NCI-H2029 treated with DMSO at 0.1 percent for 48 hours (cell line): ENCODE data around the gene RPL18.
"Not testable (repeated sequence)": the region's sequence is repeated elsewhere in the genome, so short reads cannot be mapped to it uniquely, and the experiment has no call there.

Source experiments
- DNase-seq: peaks from one replicate; lab custom pipeline; 2025; lab: John Stamatoyannopoulos, UW

The RPL18 gene

DNA sequence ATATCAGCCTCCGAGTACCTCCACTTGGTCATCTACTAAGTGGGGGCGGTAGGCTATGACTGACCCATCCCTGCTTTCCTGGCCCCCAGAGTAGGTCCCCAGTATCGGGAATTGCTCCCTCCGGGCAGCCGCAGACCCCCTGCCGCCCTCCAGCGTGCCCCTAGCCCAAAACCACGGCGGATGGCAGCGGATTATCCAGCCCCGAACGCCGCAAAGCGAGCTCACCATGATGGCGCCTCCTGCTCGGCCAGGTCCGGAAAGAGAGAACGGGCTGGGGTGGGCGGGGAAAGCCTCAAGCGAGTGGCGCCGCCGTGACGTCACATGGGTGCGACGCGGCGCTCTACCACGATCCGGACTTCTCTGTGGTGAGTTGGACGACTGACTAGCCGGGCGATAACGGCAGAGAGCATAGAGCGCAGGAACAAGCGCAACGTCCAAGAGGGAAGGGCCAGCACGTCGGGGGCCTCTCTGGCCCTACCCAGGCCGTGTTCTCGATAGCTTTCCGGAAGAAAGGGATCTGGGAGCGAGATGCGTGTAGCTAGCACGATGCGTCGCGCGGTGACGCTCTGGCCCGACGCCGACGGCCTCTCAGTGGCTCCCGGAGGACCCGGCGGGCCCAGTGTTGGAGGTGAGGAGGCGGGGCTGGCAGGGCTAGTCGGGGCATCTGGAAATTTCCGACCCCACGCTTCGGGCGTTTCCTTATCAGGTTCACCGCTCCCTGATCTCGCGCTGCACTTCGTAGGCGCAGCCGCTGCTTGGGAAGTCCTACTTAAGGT lies at the start of gene RPL18, which contains the start of gene SPHK2:
Gene RPL18 (minus strand): TSS at position 263 of the 776 bp plus-strand sequence. CDS start 35 bp downstream, at position 228.
Gene SPHK2 (plus strand): TSS at position 591 of the 776 bp plus-strand sequence. CDS start 1,009 bp downstream, outside the sequence.
- peak; percentile 97 for DNase-seq

DNA sequence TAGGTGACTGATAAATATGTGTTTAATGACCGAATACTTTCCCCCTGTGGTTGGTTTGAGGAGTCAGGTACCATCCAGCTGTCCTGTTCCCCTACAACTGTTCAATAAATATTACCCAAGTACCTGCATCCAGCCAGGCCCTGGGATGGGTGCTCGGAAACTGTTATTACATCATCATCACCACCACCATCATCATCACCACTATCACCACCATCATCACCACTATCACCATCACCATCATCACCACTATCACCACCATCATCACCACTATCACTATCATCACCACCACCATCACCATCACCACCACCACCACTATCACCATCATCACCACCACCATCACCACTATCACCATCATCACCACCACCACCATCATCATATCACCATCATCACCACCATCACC lies 49.8 kb upstream of the RPL18 start:
- no peak for DNase-seq

DNA sequence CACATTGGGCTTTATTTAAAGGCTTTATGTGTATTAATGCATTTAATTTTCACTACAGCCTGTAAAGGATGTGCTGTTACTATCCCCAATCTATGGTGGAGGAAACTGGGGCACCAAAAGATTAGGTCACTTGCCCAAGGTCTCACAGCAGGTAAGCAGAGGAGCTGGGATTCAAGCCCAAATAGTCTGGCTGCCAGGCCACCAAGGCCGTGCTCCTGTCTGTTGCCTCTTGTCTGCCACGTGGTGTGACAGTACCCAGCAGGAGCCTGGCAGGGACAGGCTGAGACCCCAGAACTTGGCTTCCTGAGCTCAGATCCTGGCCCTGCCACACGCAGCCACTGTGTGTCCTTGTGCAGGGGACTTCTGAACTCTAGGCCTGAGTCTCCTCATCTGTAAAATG lies 49.4 kb upstream of the RPL18 start:
- DNase-seq, result no peak

DNA sequence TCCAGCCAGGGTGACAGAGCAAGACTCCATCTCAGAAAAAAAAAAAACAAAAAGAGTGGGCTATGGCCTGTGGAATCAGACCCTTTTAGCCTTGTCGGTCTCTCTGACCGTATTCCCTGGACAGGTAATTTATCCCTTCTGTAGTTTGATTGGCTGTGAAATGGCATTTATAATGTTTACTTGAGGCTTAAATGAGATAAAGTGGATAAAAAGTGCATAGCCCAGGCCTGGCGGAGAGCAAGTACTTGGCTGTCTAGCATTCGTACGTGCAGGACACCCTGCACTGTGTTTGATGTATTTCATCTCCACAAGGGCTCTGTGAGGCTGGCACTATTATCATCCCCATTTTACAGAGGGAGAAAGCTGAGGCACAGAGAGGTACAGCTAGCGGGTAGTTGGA lies 46.8 kb upstream of the RPL18 start:
- no peak for DNase-seq

DNA sequence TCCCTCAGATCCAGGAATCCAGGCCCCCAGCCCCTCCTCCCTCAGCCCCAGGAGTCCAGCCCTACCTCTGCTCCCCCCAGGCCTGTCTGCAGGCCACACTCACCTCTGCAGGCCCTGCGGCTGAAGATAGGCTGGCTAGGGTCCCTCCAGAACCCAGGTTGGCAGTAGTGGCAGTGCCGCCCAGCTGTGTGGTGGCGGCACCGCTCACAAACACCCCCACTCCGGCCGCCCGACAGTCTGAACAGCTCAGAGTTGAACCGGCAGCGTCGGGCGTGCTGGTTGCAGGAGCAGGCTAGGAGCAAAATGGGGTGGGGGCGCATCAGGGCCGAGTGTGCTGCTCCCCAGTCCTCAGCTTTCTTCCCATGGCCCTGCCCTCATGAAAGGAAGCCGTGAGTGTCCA lies 45.5 kb upstream of the RPL18 start:
- no peak for DNase-seq

DNA sequence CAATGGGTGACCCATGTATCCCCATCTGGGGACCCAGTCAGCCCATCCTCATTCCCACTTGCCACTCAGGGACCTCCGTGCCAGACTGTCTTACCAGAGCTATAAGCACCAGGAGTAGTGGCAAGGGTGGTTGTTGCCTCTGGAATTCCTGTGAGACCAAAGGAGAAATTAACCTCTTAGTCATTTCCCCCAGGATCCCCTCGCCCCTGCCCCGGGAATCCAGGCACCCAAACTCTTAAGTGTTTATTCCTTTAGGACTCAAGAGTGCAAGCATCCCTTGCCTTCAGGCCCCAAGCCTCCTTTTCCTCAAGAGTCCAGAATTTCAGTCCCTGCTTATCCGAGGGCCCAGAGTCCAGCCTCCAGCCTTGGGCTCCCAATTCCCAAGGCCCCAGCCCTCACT lies 44.7 kb upstream of the RPL18 start:
- DNase-seq, result no peak

DNA sequence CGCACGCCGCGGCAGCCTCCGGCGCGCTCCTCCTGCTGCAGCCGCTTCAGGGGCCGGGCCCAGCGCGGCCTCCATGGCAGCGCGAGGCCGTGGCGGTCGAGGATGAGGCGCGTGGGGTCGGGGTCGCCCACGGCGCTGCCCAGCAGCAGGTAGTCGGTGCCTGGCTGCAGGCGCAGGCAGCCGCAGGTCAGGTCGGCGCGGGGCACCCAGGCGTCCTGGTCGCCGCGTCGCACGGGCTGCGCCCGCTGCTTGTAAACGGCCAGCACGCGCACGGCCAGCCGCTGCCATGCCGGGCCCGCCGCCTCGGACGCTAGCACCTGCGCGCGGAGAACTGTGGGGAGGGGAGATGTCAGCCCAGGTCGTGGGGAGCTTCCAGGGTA lies 42.7 kb upstream of the RPL18 start:
- DNase-seq, result no peak

DNA sequence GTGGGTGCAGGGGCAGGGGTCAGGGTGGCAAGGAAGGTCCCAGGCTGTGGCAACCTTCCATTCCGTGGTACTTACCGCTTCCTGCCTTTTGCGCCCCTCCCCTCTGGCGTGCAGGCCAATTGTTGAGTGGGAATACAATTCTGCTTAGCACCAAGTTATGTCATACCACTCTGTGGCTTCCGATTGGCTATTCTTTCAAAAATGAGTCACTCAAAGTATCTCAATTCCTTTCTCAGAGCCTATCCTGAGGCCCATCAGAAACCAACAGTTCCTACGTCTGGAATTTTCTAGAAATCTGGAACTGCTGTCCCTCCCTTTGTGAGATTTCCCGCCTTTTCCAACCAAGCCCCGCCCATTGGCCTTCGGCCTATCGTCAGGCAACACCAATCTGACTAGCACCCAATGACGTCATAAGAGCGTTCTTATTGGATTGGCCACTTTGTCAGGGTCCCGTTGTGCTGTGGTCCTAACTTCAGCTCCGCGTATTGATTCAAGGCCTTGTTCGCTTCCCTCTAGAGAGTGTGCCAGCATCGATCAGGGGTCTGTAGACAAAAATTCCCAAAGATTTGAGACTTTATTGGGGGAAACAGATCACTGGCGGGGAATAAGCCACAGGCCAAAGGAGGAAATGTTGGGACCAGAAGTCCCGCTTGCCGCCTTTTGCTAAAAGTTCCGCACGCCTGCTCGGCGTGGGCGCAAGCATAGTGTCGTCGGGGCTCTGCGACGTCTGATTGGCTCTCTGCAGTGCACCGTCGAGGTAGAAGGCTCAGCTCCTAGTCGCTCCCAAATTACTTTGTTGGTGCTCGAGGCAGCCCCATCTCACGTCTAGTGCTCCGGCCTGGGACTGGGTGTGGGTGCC lies 42.1 kb upstream of the RPL18 start:
- DNase-seq, result peak; percentile 87

DNA sequence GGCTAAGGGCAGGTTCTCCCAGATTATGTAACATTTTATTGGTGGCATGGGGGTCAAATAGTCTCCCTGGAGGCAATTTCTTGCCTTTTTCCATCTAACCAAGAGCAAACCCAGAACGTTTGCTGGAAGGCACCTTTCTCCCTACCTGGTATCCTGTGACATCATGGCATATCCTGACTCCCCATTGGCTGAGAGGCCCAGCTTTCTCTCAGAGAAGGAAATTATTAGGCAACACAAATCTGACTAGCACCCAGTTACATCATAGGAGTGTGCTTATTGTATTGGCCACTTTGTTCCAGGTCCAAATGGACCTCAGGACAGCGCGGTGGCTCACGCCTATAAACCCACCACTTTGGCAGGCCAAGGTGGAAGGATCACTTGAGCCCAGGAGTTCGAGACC lies 40.8 kb upstream of the RPL18 start:
- DNase-seq, result no peak

DNA sequence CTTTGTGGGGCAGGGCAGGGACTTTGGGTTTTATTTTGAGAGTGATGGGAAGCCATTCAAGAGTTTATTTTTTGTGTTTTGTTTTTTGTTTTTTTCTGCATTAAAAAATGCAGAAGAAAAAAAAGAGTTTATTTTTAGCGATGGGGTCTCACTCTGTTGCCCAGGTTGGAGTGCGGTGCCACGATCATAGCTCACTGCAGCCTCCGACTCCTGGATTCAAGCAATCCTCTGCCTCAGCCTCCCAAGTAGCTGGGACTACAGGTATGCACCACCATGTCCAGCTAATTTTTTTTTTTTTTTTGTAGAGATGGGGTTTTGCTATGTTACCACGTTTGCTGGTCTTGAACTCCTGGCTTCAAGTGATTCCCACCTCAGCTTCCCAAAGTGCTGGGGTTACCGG lies 39.5 kb upstream of the RPL18 start:
- no peak for DNase-seq

DNA sequence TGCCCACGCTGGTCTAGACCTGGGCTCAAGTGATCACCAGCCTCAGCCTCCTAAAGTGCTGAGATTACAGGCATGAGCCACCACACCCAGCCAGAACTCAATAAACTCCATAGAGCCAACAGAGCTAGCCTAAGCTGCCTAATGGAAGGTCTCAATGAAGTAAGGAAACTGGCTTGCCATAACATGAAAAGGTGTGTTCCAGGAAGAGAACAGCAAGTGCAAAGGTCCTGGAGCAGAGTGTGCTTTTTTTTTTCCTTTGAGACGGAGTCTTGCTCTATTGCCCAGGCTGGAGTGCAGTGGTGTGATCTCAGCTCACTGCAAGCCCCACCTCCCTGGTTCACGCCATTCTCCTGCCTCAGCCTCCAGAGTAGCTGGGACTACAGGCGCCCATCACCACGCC lies 38.9 kb upstream of the RPL18 start:
- not testable (repeated sequence) for DNase-seq

DNA sequence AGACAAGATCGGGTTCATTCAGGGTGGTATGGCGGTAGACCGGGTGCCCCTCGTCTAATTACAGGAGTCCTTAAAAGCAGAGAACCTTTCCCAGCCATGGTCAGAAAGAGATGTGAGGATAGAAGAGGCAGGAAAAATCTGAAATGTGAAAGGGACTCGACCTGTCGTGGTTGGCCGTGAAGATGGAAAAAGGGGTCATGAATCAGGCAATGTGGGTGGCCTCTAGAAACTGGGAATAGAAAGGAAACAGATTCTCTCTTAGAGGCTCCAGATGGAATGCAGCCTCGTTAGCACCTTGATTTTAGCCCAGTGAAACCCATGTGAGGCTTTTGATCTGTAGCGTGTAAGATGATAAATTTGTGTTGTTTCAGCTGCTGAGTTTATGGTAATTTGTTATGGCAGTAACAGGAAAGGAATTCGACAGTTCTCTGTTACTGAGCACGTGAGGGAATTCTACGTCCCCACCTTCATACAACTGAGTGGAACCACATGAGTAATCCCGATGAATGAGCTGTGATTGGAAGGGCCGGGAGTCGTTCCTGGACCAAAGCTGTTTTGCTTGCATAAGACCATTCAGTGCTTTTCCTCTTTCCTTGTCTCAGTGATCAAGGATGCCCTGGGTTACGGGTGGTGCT lies 38.0 kb upstream of the RPL18 start:
- DNase-seq, result no peak

DNA sequence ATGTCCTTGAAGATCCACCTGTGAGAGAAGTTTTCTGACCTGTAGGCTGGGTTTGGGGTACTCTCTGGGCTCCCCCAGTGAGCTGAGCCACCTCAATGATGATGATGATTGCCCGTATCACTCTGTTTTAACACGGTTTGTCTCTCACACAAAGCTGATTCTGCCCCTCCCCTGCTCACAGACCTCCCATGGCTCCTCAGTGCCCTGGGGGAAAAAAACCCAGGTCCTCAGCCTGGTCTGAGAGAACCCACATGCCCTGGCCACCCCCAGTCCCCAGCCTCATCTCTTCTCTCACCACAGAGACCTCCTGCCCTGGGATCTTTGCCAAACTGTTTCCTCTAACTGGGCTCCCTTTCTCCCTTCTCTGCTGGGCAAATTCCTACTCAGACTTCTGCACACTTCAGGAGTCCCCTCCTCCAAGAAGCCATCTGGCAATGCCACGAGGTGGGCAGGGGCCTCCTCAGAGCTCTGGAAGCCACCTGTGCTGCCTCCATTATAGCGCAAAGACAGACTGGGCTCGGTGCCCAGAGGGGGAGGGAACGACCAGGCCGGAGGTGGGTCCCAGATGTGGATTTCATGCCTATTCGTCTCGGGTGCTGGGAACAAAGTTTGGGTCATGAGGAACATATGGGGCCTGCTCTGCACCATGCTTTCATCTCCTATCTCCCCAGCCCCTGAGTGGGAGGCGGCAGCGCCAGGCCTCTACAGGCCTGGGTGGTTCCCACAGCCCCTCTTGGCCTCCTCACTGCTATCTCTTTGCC lies 35.5 kb upstream of the RPL18 start:
- DNase-seq, result no peak

DNA sequence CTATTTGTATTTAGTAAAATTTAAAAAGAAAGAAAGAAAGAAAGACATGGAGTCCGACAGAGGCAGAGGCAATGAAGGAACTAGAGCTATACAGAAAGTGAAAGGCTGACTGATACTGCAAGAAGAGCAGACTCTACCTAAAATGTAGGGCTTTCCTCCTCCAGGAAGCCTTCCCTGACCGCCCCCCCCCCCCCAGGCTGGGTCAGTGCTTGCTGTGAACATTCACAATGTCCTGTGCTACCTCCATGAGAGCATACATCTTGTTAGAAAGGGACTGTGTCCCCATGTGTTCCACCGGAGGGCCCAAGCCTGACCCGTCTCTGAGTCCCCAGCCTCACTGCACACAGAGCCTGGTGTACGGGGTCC lies 32.7 kb upstream of the RPL18 start:
- no peak for DNase-seq

DNA sequence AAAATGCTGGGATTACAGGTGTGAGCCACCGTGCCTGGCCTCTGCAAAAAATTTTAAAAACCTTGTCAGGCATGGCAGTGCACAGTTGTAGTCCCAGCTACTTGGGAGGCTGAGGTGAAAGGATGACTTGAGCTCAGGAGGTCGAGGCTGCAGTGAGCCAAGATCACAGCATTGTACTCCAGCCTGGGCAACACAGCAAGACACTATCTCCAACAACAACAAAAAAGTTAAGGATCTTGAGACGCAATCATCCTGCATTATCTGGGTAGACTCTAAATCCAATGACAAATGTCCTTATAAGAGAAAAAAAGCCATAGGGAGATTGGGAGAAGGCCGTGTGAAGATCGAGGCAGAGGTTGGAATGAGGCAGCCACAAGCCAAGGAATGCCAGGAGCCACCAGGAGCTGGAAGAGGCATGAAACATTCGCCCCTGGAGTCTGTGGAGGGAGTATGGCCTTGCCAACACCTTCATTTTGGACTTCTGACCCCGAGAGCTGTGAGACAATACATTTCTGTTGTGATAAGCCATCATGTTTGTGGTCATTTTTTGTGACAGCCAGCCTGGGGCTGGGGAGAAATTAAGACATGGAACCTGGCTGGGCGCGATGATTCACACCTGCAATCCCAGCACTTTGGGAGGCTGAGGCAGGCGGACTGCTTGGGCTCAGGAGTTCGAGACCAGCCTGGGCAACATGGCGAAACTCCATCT lies 32.1 kb upstream of the RPL18 start:
- DNase-seq, result no peak

DNA sequence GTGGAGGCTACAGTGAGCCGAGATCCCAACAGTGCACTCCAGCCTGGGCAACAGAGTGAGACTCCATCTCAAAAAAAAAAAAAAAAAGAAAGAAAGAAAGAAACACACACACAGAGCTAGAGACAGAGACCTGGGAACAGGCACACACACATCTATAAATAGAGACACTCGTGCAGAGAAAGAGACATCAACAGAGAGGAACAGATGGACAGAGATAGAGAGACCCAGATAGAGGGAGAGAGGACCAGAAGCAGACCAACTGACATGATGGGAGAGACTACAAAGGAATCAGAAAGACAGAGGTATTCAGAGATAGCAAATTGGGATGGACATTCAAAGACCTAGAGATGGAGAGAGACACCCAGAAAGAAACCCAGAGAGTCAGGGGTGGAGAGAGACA lies 29.2 kb upstream of the RPL18 start:
- no peak for DNase-seq

DNA sequence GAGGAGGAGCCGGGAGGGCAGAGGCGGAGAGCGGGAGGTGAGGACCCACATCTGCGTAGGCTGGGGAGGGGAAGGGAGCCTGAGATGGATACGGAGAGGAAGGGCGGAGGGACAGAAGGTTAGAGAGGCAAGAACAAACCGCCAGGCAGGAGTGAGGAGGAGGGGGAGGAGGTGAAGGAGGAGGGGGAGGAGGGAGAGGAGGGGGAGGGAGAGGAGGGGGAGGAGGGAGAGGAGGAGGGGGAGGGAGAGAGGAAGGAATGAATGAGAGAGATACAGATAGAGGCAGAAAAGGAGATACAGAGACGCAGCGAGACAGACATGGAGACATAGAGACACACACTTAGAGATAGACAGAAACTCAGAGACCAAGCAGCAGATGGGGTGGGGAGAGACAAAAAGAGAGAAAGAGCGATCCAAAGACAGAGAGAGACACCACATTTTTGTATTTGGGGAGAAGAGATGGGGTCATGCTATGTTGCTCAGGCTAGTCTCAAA lies 27.8 kb upstream of the RPL18 start:
- no peak for DNase-seq

DNA sequence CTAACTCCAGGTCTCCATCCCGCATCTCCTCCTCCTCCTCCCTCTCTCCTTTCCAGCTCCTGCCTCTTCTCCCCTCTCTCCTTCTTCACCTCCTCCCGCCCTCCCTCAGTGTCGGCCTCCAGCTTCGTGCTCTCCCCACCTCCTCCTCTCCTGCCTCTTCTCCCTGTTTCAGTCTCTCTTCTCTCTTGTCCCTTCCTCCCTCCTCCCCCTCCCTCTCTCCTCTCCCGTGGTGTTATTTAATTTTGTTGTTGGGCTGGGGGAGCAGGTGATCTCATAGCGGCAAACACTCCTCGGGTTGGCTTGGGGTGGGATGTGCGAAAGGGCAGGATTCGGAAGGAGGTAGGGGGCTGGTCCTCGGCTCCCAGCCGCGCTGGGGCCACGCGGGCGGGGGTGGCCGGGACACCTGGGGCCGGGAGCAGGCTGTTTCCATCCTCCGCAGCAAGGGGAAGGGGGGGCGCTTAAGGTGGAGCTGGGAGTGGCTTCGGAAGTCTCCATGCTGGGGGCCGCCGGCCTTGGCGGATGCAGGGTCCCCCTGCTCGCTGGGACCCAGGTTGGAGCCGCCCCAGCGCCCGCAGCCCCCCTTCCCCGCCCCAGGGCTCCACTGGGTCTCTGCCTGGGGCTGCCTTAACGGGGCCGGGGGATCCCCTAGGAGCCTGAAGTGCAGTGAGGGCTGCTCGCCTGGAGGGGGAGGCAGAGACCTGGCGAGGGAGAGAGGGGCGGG lies 27.2 kb upstream of the RPL18 start, which contains the start of gene CA11:
Gene CA11 (minus strand): TSS at position 187 of the 721 bp plus-strand sequence. CDS start 555 bp downstream, outside the sequence.
- DNase-seq, result peak; percentile 76

DNA sequence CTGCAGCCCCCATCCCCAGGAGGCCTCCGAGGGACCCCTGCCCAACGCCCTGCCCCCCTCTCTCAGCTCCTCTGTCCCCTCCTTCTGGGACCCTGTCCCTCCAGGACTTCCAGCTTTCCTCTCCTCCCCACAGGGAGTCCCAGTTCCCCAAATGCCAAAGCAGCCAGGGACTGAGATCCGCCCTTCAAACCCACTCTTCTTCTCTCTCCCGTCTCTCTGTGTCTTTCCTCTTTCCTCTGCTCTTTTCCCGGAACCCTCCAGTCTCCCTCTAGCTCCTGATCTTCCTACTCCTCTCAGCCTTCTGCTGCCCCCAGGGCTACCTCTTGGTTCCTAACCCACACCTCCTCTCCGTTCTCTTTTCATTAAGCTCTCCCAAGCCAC lies 26.6 kb upstream of the RPL18 start:
- DNase-seq, result no peak

DNA sequence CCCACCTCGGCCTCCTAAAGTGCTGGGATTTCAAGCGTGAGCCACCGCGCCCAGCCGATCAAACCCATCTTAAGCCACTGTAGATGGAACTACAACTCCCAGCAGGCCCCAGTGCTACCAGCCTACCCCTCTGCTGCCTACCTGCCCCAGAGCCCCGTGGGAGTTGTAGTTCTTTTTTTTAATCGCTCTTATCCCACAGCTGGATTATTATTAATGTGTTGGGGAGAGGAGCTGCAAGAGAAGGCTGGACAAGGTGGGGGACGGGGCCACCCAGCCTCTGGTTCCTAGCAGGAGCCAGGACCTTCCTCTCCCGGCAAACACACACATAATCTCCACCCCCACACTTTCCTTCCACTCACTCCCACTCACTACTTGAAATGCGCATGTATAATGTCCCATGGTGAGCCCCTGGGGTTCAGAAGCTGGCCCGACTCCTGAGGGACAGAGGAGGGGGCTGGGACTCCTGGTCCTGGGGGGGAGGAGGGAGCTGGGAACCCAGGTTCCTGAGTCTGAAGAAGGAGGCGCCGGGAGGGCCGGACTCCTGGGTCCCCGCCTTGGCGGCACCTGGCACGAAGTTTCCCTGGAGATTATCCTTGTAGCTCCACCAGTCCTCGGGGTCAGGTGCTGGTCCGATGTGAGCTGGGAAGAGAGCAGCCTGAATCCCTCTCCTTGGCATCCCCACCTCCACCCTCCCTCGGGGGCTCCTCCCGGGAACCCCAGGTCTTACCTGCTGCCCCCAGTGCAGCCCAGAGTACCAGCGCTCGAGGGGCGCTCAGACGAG lies 26.1 kb upstream of the RPL18 start:
- DNase-seq, result peak; percentile 79
